ENCODE results near the gene TBXAS1.

The TBXAS1 gene

DNA sequence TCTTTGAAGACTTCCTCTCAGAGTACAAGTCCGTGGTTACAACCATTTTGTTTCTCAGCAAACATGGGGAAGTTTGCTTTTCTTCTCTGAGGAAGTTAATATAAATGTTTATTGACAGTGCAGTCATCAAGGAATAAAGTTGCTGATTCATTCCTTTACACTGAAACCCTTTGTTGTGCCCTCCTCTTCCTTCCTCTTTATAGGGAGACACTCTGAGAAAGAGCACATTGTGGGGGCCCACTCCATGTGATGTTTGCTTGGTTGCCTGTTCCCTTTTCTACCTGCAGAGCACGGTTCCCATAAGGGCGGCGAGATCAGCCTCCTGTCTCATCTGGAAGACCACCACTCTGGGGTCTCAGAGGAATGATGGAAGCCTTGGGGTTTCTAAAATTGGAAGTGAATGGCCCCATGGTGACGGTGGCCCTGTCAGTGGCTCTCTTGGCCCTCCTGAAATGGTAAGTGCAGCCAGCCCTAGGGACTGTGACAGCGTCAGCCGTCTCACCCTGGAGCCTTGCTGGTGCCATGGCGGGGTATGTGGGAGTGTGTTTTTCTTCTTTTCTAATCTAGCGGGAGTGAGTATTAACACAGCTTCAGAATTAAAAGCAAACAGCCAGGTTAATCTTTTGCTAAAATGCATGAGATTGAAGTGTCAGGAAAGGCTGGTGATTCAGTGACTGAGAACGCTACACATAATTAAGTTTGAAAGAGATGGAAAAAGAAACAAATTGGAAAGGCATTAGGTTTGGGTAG lies at the start of gene TBXAS1:
TBXAS1 (plus strand) TSS at position 240 of the 750 bp plus-strand sequence; CDS start at position 367, 127 bp downstream.
- no peak for DNase-seq (ENCODE audit: low spot score)
- in situ Hi-C loops (cut with MboI; ENCODE audit: low sequenced_read_pairs, unreplicated experiment), result no loop called here
- TF ChIP-seq, protein P1, sequence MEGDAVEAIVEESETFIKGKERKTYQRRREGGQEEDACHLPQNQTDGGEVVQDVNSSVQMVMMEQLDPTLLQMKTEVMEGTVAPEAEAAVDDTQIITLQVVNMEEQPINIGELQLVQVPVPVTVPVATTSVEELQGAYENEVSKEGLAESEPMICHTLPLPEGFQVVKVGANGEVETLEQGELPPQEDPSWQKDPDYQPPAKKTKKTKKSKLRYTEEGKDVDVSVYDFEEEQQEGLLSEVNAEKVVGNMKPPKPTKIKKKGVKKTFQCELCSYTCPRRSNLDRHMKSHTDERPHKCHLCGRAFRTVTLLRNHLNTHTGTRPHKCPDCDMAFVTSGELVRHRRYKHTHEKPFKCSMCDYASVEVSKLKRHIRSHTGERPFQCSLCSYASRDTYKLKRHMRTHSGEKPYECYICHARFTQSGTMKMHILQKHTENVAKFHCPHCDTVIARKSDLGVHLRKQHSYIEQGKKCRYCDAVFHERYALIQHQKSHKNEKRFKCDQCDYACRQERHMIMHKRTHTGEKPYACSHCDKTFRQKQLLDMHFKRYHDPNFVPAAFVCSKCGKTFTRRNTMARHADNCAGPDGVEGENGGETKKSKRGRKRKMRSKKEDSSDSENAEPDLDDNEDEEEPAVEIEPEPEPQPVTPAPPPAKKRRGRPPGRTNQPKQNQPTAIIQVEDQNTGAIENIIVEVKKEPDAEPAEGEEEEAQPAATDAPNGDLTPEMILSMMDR (IDR thresholded peaks at IDR 0.05; ENCODE audit: borderline replicate concordance, control extremely low read depth, extremely low read depth, insufficient read depth, missing control alignments), result no peak

DNA sequence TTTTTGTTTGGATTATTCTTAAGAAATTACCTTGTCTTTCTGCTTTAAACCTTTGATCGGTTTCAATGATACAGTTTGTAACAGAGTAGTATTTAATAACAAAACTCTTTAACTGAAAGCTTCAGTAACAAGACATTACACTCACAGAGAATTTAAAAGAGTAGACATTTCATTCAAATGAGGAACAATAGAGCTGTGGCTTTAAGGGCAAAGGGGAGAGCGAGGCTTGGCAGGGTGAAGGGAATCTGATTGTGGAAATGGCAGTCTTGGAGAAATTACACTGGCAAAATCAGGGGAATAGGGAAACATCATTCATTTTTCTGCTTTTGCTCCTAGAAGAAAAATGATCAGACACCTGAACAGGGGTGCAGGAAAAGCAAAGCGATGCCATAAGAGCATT lies 46.1 kb upstream of the TBXAS1 start:
- TF ChIP-seq, protein P1 (IDR thresholded peaks at IDR 0.05; ENCODE audit: borderline replicate concordance, control extremely low read depth, extremely low read depth, insufficient read depth, missing control alignments), result no peak
- in situ Hi-C loops (cut with MboI; ENCODE audit: low sequenced_read_pairs, unreplicated experiment), result no loop called here

DNA sequence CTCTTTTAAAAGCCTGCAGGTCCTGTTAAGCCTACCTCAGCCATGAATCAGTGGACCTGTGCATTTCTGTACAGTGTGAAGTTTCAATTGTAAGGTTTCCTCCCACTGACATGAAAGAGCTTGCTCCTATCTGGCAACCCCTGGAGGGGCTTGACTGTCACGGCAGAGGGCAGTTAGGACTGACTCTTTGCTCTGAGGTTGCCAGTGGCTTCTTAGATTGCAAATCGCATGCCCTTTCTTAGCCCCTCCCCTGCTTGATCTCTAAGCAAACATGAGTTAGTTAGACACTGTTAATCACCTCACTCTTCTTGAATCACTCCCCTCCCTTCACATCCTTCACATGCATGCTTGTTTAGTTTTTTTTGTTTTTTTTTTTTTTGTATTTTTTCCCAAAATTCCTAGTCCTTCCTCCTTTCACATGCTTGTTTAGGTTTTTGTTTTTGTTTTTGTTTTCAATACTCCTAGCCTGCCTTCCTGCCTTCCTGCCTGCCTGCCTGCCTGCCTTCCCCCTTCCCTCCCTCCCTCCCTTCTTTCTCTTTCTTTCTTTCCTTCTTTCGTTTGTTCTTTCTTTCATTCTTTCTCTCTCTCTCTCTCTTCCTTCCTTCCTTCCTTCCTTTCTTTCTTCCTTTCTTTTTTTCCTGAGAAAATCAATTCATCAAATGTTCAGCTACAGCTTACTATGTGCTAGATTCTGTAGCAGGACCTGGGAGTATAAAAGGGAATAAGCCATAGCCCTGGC lies 45.2 kb upstream of the TBXAS1 start:
- no peak for DNase-seq (ENCODE audit: low spot score)
- in situ Hi-C loops (cut with MboI; ENCODE audit: low sequenced_read_pairs, unreplicated experiment), result no loop called here
- TF ChIP-seq, protein P1 (IDR thresholded peaks at IDR 0.05; ENCODE audit: borderline replicate concordance, control extremely low read depth, extremely low read depth, insufficient read depth, missing control alignments), result no peak

More for the DNA sequence above, 46.1 kb upstream of the TBXAS1 start:
- DNase-seq (ENCODE audit: low spot score), result no peak

DNA sequence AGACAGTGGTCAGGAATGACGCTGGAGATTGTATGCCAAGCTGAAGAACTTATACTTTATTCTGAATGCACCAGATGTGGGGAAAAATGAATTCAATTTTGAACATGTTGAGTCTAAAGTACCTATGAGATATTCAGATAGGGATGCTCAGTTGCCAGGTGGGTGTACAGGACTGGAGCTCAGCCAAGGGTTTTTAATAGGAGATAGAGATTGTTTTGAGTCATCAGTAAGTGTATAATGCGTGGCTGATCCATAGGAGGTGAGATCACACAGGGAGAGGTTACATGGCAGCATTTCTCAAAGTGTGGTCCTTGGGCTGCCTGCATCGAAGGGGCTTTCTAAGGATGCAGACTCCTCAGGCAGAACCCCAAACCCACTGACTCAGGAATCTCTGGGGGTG lies 44.4 kb upstream of the TBXAS1 start:
- TF ChIP-seq, protein P1 (IDR thresholded peaks at IDR 0.05; ENCODE audit: borderline replicate concordance, control extremely low read depth, extremely low read depth, insufficient read depth, missing control alignments), result no peak
- DNase-seq (ENCODE audit: low spot score), result no peak
- in situ Hi-C loops (cut with MboI; ENCODE audit: low sequenced_read_pairs, unreplicated experiment), result no loop called here

DNA sequence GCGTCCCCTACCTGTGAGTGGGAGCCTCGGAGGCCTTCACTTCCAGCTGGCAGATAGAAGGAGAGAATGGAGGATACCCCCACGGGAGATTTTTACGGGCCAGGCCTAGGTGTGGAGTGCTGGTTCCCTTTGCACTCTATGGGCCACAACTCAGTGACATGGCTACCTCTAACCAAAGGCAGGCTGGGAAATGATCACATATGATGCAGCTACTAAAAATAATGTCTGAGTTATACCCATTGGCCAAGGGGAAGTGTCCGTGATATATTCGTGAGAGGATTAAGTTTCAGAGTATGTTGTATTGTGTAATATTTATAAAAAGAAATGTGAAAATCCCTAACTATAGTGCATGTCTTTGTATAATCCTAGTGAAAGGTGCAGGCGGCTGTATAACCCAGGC lies 37.7 kb upstream of the TBXAS1 start:
- TF ChIP-seq, protein P1 (IDR thresholded peaks at IDR 0.05; ENCODE audit: borderline replicate concordance, control extremely low read depth, extremely low read depth, insufficient read depth, missing control alignments), result no peak
- in situ Hi-C loops (cut with MboI; ENCODE audit: low sequenced_read_pairs, unreplicated experiment), result no loop called here
- DNase-seq (ENCODE audit: low spot score), result no peak

DNA sequence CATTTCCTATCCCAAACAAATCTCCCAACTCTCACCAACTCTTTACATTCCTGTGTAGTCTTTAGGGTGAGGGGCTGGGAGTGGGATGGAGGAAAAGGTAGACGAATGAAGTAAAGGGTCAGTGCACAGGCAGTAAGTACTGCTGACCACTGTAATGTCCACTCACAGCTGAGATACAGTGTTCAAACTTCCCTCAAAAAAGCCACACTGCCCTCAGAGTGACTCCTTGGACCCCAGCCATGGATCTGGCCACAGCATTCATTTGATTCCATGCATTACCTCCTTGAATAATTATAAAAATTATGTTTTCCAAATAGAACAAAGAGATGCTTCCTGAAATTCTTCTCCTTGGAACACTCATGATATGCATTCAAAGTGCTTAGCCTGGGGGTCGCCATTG lies 31.5 kb upstream of the TBXAS1 start:
- TF ChIP-seq, protein P1 (IDR thresholded peaks at IDR 0.05; ENCODE audit: borderline replicate concordance, control extremely low read depth, extremely low read depth, insufficient read depth, missing control alignments), result no peak
- in situ Hi-C loops (cut with MboI; ENCODE audit: low sequenced_read_pairs, unreplicated experiment), result no loop called here

More for the DNA sequence above, 31.5 kb upstream of the TBXAS1 start:
- DNase-seq (ENCODE audit: low spot score), result no peak

All from GM13976 (cell line).